Right lobe of liver (tissue), 6 donors: ENCODE results near the gene IRF8. TPM values are rescaled to one million over a fixed set of nuclear protein-coding genes. Genes with fewer than 3 reads are reported as not detected.

Experiments
- ATAC-seq, 4 donors: fragments of 200-7000 bp; cut with Tn5 transposase; one replicate each; pipeline ENCODE4 v1.9.1; 2020; ENCODE audit warnings: mild to moderate bottlenecking in 4 of 4, moderate library complexity in 4 of 4
- DNase-seq, 3 donors: peaks; one replicate each; pipeline ENCODE4 v3.0.0-alpha.2; 2020
- H3K27ac ChIP-seq, 3 donors: fragments of 200-600 bp; one replicate each; pipeline ENCODE4 v1.8.0; 2022
- H3K27me3 ChIP-seq, 2 donors: fragments of 200-600 bp; one replicate each; pipeline ENCODE4 v1.8.0; 2022
- H3K36me3 ChIP-seq, 4 donors: fragments of 200-600 bp; sonication (generic) in 1 of 4; one replicate each; pipeline versions ENCODE4 v1.5.1 to v1.8.0; 2017 to 2022; ENCODE audit warnings: control low read depth in 1 of 4
- H3K4me1 ChIP-seq, 4 donors: fragments of 200-600 bp; sonication (generic) in 1 of 4; one replicate each; pipeline versions ENCODE4 v1.5.1 to v1.8.0; 2017 to 2022; ENCODE audit warnings: control low read depth in 1 of 4
- H3K4me3 ChIP-seq, 3 donors: fragments of 200-600 bp; one replicate each; pipeline ENCODE4 v1.8.0; 2022
- H3K9me3 ChIP-seq, 4 donors: fragments of 200-600 bp; sonication (generic) in 1 of 4; one replicate each; pipeline versions ENCODE4 v1.5.1 to v1.8.0; 2017 to 2022; ENCODE audit warnings: control low read depth in 1 of 4
- POLR2A ChIP-seq: fragments of 450-650 bp; IDR thresholded peaks from one replicate; pipeline ENCODE4 v1.6.1; 2017; ENCODE audit warnings: antibody characterized with exemption, mild to moderate bottlenecking
- WGBS: methylation state at CpG from one replicate; pipeline ENCODE4 v1.1.6; 2018; ENCODE audit warnings: low coverage, low lambda C conversion rate; ENCODE audit not compliant: insufficient coverage; ENCODE audit errors: missing lambda C conversion rate; 5-methylcytosine and 5-hydroxymethylcytosine counted together
- intact Hi-C, 2 donors: fragments of 100-400 bp; cut with DNase I; formaldehyde crosslinking; loops; one replicate each; pipeline versions ENCODE4 v1.11.2 to v1.14.1; 2022
- long read RNA-seq: library from polyadenylated mRNA; unstranded; transcript quantifications from one replicate; pipeline ENCODE4 v2.0.0, GENCODE V29; 2019
- total RNA-seq, 6 experiments: library from RNA; depleted of rRNA in 2 of 6; stranded (reverse); fragments of >200 nt in 2 of 6; fragmentation: NEBNext Ultra II Directional in 3 of 6; extraction: Animal tissue kit (Norgen Biotek cat#: 25700) in 3 of 6; gene quantifications; one replicate each; pipeline versions ENCODE4 v1.1.0 to v1.2.4, GENCODE V29; 2016 to 2023
- TF ChIP-seq, protein P1 (sequence below), 4 donors: fragments of 200-600 bp in 3 of 4; fragments of 450-650 bp in 1 of 4; IDR thresholded peaks; one replicate each; pipeline versions ENCODE4 v1.5.1 to v1.8.0; 2016 to 2022; ENCODE audit warnings: antibody characterized with exemption in 4 of 4, mild to moderate bottlenecking in 2 of 4
- donor health status: DM: no; HTN: yes; CAD: no.
- donor health status: DM: no; HTN: no; CAD: no.
- donor health status: DM: no; HTN: no; CAD: no.
- donor health status: DM: no; HTN: yes; CAD: no.
- donor health status: DM: no; HTN: yes; CAD: no.

The IRF8 gene, protein sequence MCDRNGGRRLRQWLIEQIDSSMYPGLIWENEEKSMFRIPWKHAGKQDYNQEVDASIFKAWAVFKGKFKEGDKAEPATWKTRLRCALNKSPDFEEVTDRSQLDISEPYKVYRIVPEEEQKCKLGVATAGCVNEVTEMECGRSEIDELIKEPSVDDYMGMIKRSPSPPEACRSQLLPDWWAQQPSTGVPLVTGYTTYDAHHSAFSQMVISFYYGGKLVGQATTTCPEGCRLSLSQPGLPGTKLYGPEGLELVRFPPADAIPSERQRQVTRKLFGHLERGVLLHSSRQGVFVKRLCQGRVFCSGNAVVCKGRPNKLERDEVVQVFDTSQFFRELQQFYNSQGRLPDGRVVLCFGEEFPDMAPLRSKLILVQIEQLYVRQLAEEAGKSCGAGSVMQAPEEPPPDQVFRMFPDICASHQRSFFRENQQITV
- total RNA-seq = 10 to 100 TPM in 5 of 6 experiments, 1 to 10 TPM in 1; 4.8 to 19.6 (median 14.6) TPM
- long read RNA-seq, partial matches to known transcripts = 0 of 2 reads
- long read RNA-seq, other reads (novel, unspliced or antisense) = 0 of 2 reads

DNA sequence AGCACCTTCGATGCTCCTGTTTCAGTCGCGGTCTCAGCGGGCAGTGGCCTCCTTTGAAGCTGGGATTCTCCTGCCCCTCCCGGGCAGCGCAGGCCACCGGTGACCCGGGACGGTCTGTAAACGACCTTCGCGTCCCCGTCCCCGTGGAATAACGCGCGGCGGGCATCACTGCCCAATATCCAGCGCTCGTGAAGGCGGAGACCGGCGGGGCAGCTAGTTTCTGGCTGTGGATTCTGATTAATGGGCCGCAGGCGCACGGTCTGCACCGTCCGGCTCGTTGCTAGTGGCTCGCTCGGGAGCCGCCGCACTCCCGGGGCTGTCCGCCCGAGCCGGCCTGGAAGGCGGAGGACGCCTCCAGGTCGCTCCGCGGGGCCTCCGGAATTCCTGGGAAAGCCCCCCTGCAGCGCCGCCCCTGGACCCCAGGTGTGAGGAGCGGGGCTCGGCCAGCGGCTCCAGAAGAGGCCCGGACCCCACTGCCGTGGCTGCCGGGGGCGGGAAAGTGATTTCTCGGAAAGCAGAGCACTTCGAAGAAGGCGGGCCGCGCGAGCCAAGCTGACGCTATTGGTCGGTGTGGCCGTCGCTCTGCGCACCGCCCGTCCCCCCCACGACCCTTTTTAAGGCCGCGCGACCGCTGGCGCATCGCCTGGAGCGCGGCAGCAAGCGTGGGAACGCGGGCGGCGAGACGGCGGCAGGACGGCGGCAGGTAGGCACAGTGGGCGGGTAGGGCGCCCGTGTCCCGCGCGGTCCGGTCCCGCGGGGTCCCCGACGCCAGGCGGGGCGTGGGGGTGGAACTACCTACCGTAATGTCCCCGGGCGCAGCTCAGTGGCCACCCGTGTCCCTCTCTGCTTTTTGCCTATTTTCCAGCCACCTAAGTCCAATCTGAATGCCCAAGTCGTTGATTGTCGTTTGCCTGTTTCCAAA is at the start of gene IRF8:
Gene IRF8 (plus strand): TSS at position 642 of the 922 bp plus-strand sequence. CDS start 3,854 bp downstream, outside the sequence.
- peak within 1 kb of the TSS; percentile 70 to 95 (median 90) for H3K27ac ChIP-seq
- WGBS = 2% methylated on average over 28 of the region's 102 CpGs
- no peaks in the 10 kb centered on the region for H3K27me3 ChIP-seq
- DNase-seq = peak; percentile 90 to 93 (median 91)
- H3K4me3 ChIP-seq = peak within 1 kb of the TSS; percentile 67 to 78 (median 67)
- peak; percentile 97 for TF ChIP-seq POLR2A
- TF ChIP-seq, protein P1, sequence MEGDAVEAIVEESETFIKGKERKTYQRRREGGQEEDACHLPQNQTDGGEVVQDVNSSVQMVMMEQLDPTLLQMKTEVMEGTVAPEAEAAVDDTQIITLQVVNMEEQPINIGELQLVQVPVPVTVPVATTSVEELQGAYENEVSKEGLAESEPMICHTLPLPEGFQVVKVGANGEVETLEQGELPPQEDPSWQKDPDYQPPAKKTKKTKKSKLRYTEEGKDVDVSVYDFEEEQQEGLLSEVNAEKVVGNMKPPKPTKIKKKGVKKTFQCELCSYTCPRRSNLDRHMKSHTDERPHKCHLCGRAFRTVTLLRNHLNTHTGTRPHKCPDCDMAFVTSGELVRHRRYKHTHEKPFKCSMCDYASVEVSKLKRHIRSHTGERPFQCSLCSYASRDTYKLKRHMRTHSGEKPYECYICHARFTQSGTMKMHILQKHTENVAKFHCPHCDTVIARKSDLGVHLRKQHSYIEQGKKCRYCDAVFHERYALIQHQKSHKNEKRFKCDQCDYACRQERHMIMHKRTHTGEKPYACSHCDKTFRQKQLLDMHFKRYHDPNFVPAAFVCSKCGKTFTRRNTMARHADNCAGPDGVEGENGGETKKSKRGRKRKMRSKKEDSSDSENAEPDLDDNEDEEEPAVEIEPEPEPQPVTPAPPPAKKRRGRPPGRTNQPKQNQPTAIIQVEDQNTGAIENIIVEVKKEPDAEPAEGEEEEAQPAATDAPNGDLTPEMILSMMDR (IDR thresholded peaks at IDR 0.05) = no peak
- peak; percentile 86 to 92 (median 89) for ATAC-seq
- H3K4me1 ChIP-seq = peaks cover 0 to 26% (median 8%) of the 10 kb centered on the region in 4 donors
- H3K9me3 ChIP-seq = no peaks in the 10 kb centered on the region
- peaks cover 0 to 7% (median 0%) of the 10 kb centered on the region in 4 donors for H3K36me3 ChIP-seq
- intact Hi-C loops = no loop called here

DNA sequence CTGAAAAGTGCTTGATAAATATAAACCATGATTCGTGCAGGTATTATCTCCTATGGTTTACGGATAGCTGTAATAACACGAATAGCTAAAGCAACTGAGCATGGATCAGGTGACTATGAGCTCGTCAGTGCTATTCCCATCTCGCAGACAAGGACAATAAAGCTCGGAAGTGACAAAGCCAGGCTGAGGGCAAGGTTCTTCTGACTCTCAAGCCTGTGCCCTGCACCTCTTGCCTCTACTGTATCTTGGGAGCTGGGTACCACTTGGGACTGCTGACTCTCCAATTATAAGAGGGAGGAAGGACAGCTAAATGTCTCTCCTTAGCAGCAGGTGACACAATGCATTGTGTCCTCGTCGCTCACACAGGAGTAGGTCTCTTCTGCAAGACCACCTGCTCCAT is 49.6 kb upstream of the IRF8 start:
- intact Hi-C loops = no loop called here
- no peaks in the 10 kb centered on the region for H3K27me3 ChIP-seq
- DNase-seq = peak in 1 of 3 donors; percentile 23

DNA sequence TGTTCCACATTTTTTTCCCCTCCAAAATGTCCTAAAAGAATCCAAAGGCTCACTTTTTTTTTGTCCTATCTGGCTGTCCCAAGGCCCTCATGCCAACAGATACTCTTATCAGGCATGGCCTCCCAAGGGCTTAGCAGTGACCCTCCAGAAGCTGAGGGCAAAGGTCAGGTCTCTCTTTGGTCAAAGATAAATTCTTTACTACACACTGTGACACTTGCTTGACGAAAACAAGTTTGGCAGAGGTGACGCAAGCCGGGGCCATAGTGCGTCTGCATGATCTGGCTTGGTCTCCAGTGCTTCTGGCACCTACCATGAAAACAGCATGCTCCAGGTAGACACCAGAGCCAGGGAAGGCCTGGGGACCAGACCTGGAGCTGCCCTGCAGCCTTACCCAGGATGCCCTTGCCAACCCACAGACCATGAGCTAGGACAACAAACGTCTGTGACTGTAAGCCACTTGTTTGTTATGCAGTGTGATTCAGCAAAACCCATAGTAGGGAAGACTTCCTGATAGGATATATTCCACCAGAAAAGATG is 48.5 kb upstream of the IRF8 start:
- ATAC-seq (peak; percentile 54 to 79 (median 68)), DNase-seq (peak; percentile 67 to 94 (median 94))
- TF ChIP-seq, protein P1 (IDR thresholded peaks at IDR 0.05) = no peak
- no peak for TF ChIP-seq POLR2A
- peaks cover 0 to 33% (median 12%) of the 10 kb centered on the region in 4 donors for H3K4me1 ChIP-seq
- peak overlapping the region in 2 of 3 donors; percentile 96 to 99 for H3K27ac ChIP-seq
- H3K36me3 ChIP-seq = no peaks in the 10 kb centered on the region
- H3K27me3 ChIP-seq = no peaks in the 10 kb centered on the region
- intact Hi-C loops = no loop called here
- no peak overlapping the region for H3K4me3 ChIP-seq
- WGBS = 40% methylated on average over 5 of the region's 5 CpGs
- no peaks in the 10 kb centered on the region for H3K9me3 ChIP-seq

More for the DNA sequence above, 49.6 kb upstream of the IRF8 start:
- Histone ChIP-seq H3K9me3 (no peaks in the 10 kb centered on the region), H3K36me3 (no peaks in the 10 kb centered on the region), H3K4me3 (no peak overlapping the region), H3K4me1 (peaks cover 0 to 33% (median 12%) of the 10 kb centered on the region in 4 donors), H3K27ac (peak overlapping the region in 2 of 3 donors; percentile 96 to 99)
- WGBS = 89% methylated on average over 4 of the region's 8 CpGs
- ATAC-seq = no peak
- TF ChIP-seq, protein P1 (IDR thresholded peaks at IDR 0.05) = no peak
- TF ChIP-seq POLR2A = no peak
